ENCODE data around the gene SNAPC2.

- no peak; the same call in 1 of the 2 replicates for TF ChIP-seq POLR2AphosphoS5 (IDR thresholded peaks at IDR 0.05; ENCODE audit: low read depth, low read length)
- no peak for TF ChIP-seq TAF1 (IDR thresholded peaks at IDR 0.05; ENCODE audit: borderline replicate concordance, insufficient read depth, low read length)
- TF ChIP-seq, protein P1, sequence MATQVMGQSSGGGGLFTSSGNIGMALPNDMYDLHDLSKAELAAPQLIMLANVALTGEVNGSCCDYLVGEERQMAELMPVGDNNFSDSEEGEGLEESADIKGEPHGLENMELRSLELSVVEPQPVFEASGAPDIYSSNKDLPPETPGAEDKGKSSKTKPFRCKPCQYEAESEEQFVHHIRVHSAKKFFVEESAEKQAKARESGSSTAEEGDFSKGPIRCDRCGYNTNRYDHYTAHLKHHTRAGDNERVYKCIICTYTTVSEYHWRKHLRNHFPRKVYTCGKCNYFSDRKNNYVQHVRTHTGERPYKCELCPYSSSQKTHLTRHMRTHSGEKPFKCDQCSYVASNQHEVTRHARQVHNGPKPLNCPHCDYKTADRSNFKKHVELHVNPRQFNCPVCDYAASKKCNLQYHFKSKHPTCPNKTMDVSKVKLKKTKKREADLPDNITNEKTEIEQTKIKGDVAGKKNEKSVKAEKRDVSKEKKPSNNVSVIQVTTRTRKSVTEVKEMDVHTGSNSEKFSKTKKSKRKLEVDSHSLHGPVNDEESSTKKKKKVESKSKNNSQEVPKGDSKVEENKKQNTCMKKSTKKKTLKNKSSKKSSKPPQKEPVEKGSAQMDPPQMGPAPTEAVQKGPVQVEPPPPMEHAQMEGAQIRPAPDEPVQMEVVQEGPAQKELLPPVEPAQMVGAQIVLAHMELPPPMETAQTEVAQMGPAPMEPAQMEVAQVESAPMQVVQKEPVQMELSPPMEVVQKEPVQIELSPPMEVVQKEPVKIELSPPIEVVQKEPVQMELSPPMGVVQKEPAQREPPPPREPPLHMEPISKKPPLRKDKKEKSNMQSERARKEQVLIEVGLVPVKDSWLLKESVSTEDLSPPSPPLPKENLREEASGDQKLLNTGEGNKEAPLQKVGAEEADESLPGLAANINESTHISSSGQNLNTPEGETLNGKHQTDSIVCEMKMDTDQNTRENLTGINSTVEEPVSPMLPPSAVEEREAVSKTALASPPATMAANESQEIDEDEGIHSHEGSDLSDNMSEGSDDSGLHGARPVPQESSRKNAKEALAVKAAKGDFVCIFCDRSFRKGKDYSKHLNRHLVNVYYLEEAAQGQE (IDR thresholded peaks at IDR 0.05; ENCODE audit: insufficient read depth in 1 of 2, low read depth in 2 of 2, low read length in 2 of 2) = no peak
- TF ChIP-seq SIN3A (IDR thresholded peaks at IDR 0.05; ENCODE audit: borderline replicate concordance, insufficient read depth, low read length) = peak; percentile 44; the same call in 1 of the 2 replicates
Observed at GRCh38 chr19:7871437-7872305, 48.5 kb upstream of the SNAPC2 start.

Measured in PFSK-1 (cell line).